GM19438 (cell line): Measurements from ENCODE around the gene KRTAP10-7.
"Not testable (repeated sequence)": the region's sequence is repeated elsewhere in the genome, so short reads cannot be mapped to it uniquely, and the experiment has no call there.

Source experiments
- ATAC-seq: cut with Tn5 transposase; IDR thresholded peaks from one replicate; pipeline ENCODE4 v1.9.1; 2021; ENCODE audit warnings: low read depth; ENCODE audit not compliant: unreplicated experiment

Gene KRTAP10-7

GRCh38 chr21:44610157-44610843, 9.9 kb downstream of the KRTAP10-7 start:
- not testable (repeated sequence) for ATAC-seq

GRCh38 chr21:44611551-44611950, 11.2 kb downstream of the KRTAP10-7 start:
- no peak for ATAC-seq

GRCh38 chr21:44612029-44612486, 11.7 kb downstream of the KRTAP10-7 start, which contains the start of gene KRTAP10-8:
KRTAP10-8 (plus strand) TSS chr21:44612079; CDS start chr21:44612101, 22 bp downstream.
- ATAC-seq, result no peak

GRCh38 chr21:44612669-44613229, 12.4 kb downstream of the KRTAP10-7 start:
- ATAC-seq, result no peak

GRCh38 chr21:44613386-44614155, 13.2 kb downstream of the KRTAP10-7 start:
- ATAC-seq, result no peak

- no peak for ATAC-seq
Observed at GRCh38 chr21:44614161-44614631, 13.8 kb downstream of the KRTAP10-7 start.

- ATAC-seq, result no peak
Observed at GRCh38 chr21:44614961-44615391, 14.6 kb downstream of the KRTAP10-7 start.

GRCh38 chr21:44615466-44615865, 15.1 kb downstream of the KRTAP10-7 start:
- no peak for ATAC-seq

GRCh38 chr21:44615911-44616590, 15.7 kb downstream of the KRTAP10-7 start:
- no peak for ATAC-seq

GRCh38 chr21:44616591-44616926, 16.2 kb downstream of the KRTAP10-7 start:
- no peak for ATAC-seq

- no peak for ATAC-seq
Observed at GRCh38 chr21:44617071-44617501, 16.7 kb downstream of the KRTAP10-7 start.

GRCh38 chr21:44618504-44618903, 18.1 kb downstream of the KRTAP10-7 start:
- ATAC-seq, result no peak

- ATAC-seq, result no peak
Observed at GRCh38 chr21:44618909-44619308, 18.5 kb downstream of the KRTAP10-7 start.

GRCh38 chr21:44619886-44620285, 19.5 kb downstream of the KRTAP10-7 start:
- ATAC-seq, result no peak

- ATAC-seq, result no peak
Observed at GRCh38 chr21:44623575-44623974, 23.2 kb downstream of the KRTAP10-7 start.

- no peak for ATAC-seq
Observed at GRCh38 chr21:44625756-44626155, 25.4 kb downstream of the KRTAP10-7 start.

GRCh38 chr21:44626262-44626661, 25.9 kb downstream of the KRTAP10-7 start:
- no peak for ATAC-seq

- ATAC-seq, result no peak
Observed at GRCh38 chr21:44626673-44627143, 26.3 kb downstream of the KRTAP10-7 start, which contains the start of gene KRTAP10-9. KRTAP10-9 (plus strand) TSS chr21:44627093; CDS start chr21:44627172, 79 bp downstream.

- not testable (repeated sequence) for ATAC-seq
Observed at GRCh38 chr21:44627181-44627822, 26.9 kb downstream of the KRTAP10-7 start.

- ATAC-seq, result not testable (repeated sequence)
Observed at GRCh38 chr21:44627831-44628233, 27.4 kb downstream of the KRTAP10-7 start.
